Hepatocyte (in vitro differentiated cells): ENCODE measurements around the gene ATP6V0D1.

Experiments used
- EZH2 ChIP-seq: fragments of 200-600 bp; sonication (generic); IDR thresholded peaks from 2 replicates; pipeline ENCODE4 v1.6.1; 2016; ENCODE audit warnings: antibody characterized with exemption, mild to moderate bottlenecking, borderline replicate concordance
- EZH2phosphoT487 ChIP-seq: fragments of 200-600 bp; sonication (generic); IDR thresholded peaks from one replicate; pipeline ENCODE4 v1.6.1; 2018; ENCODE audit warnings: antibody characterized with exemption, mild to moderate bottlenecking, low read depth, moderate library complexity; ENCODE audit not compliant: unreplicated experiment, severe bottlenecking
- TF ChIP-seq, protein P1 (sequence below): fragments of 200-600 bp; sonication (generic); IDR thresholded peaks from 2 replicates; pipeline ENCODE4 v1.5.1; 2016; ENCODE audit warnings: antibody characterized with exemption, mild to moderate bottlenecking; ENCODE audit not compliant: poor library complexity

DNA sequence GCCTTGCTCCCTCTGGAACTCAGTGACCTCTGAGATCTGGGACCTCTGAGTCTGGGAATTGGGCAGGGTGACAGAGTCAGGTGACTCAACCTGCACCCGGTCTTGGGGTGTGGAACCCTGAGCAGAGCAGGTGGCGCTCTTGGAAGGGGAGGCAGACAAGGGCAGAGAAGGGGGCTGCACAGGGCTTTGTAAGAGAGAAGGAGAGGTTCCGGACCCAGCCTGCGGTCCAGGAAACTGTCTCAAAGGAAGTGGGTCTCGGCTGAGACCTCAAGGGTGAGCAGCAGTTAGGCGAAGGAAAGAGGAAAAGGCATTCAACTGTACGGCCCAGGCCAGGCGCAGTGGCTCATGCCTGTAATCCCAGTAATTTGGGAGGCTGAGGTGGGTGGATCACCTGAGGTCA is 37.7 kb upstream of the ATP6V0D1 start:
- no peak for TF ChIP-seq EZH2
- TF ChIP-seq, protein P1, sequence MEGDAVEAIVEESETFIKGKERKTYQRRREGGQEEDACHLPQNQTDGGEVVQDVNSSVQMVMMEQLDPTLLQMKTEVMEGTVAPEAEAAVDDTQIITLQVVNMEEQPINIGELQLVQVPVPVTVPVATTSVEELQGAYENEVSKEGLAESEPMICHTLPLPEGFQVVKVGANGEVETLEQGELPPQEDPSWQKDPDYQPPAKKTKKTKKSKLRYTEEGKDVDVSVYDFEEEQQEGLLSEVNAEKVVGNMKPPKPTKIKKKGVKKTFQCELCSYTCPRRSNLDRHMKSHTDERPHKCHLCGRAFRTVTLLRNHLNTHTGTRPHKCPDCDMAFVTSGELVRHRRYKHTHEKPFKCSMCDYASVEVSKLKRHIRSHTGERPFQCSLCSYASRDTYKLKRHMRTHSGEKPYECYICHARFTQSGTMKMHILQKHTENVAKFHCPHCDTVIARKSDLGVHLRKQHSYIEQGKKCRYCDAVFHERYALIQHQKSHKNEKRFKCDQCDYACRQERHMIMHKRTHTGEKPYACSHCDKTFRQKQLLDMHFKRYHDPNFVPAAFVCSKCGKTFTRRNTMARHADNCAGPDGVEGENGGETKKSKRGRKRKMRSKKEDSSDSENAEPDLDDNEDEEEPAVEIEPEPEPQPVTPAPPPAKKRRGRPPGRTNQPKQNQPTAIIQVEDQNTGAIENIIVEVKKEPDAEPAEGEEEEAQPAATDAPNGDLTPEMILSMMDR, result no peak
- TF ChIP-seq EZH2phosphoT487, result no peak
